GM13976 (cell line): ENCODE results near the gene CPD.

ENCODE experiments used
- DNase-seq: peaks from one replicate; pipeline ENCODE4 v3.0.0; 2012; ENCODE audit warnings: low spot score
- CTCF ChIP-seq: IDR thresholded peaks from 2 replicates; pipeline ENCODE4 v1.5.1; 2012; ENCODE audit warnings: borderline replicate concordance, mild to moderate bottlenecking; ENCODE audit not compliant: insufficient read depth; ENCODE audit errors: extremely low read depth, missing control alignments, control extremely low read depth
- in situ Hi-C: fragments of 300-500 bp; cut with MboI; formaldehyde crosslinking; loops from one replicate; pipeline ENCODE4 v1.12.0; 2022; ENCODE audit warnings: low sequenced_read_pairs, mixed read lengths, inconsistent platforms; ENCODE audit not compliant: unreplicated experiment

CPD gene

GRCh38 chr17:30393911-30394867, 15.5 kb downstream of the CPD start:
- in situ Hi-C loops, result no loop called here
- no peak for TF ChIP-seq CTCF
- no peak for DNase-seq

GRCh38 chr17:30395398-30396022, 16.8 kb downstream of the CPD start:
- DNase-seq, result no peak
- no peak for TF ChIP-seq CTCF
- in situ Hi-C loops, result no loop called here

GRCh38 chr17:30396129-30396528, 17.4 kb downstream of the CPD start:
- in situ Hi-C loops, result no loop called here
- TF ChIP-seq CTCF, result no peak
- DNase-seq, result no peak

GRCh38 chr17:30396612-30397011, 17.9 kb downstream of the CPD start:
- in situ Hi-C loops, result no loop called here
- no peak for TF ChIP-seq CTCF
- no peak for DNase-seq

- no peak for TF ChIP-seq CTCF
- in situ Hi-C loops, result no loop called here
- no peak for DNase-seq
Measured at GRCh38 chr17:30398328-30399041, 19.8 kb downstream of the CPD start.

- TF ChIP-seq CTCF, result no peak
- DNase-seq, result no peak
- in situ Hi-C loops, result no loop called here
Measured at GRCh38 chr17:30401097-30401496, 22.4 kb downstream of the CPD start.
